HepG2 (cell line): Measurements from ENCODE around the gene HYAL2.

ENCODE experiments used
- CREM ChIP-seq, 2 experiments: sonication (generic) in 1 of 2; formaldehyde crosslinking in 1 of 2; IDR thresholded peaks; 2 replicates each; pipeline versions ENCODE4 v1.4.0 to v1.6.1; 2016 to 2020; ENCODE audit warnings: antibody characterized with exemption in 1 of 2, mild to moderate bottlenecking in 1 of 2, missing genetic modification reagents in 1 of 2
- MAFF ChIP-seq: IDR thresholded peaks from 2 replicates; pipeline ENCODE4 v1.6.1; 2011; ENCODE audit warnings: low read depth, low read length, improper control_type of control experiment
- MXD3 ChIP-seq: IDR thresholded peaks from 2 replicates; pipeline ENCODE4 v1.6.1; 2016; ENCODE audit warnings: mild to moderate bottlenecking, missing biosample characterization, missing genetic modification reagents
- ZSCAN5A ChIP-seq: sonication (generic); formaldehyde crosslinking; IDR thresholded peaks from 2 replicates; pipeline ENCODE4 v1.8.0; 2022; ENCODE audit warnings: mild to moderate bottlenecking, missing genetic modification reagents, borderline replicate concordance
- TF ChIP-seq, protein P1 (sequence below): sonication (generic); formaldehyde crosslinking; IDR thresholded peaks from 2 replicates; pipeline ENCODE4 v1.4.0; 2020; ENCODE audit warnings: missing genetic modification reagents; ENCODE audit errors: not compliant biosample characterization

GRCh38 chr3:50340448-50341329 lies 18.1 kb upstream of the HYAL2 start, which contains the start of gene RASSF1:
- TF ChIP-seq ZSCAN5A (CRISPR knock-in tag) (no peak), CREM (IDR thresholded peaks at IDR 0.05) (no peak), CREM (CRISPR knock-in tag; IDR thresholded peaks at IDR 0.05) (no peak), MAFF (no peak), MXD3 (CRISPR knock-in tag) (no peak)
- TF ChIP-seq, protein P1, sequence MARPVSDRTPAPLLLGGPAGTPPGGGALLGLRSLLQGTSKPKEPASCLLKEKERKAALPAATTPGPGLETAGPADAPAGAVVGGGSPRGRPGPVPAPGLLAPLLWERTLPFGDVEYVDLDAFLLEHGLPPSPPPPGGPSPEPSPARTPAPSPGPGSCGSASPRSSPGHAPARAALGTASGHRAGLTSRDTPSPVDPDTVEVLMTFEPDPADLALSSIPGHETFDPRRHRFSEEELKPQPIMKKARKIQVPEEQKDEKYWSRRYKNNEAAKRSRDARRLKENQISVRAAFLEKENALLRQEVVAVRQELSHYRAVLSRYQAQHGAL (CRISPR knock-in tag) = no peak
